Breast epithelium (tissue), 4 donors: ENCODE results near the gene MAEL. TPM values are rescaled to one million over a fixed set of nuclear protein-coding genes. Genes with fewer than 3 reads are reported as not detected.

Experiments
- DNase-seq, 2 donors: peaks; one replicate each; pipeline ENCODE4 v3.0.0-alpha.2; 2019; ENCODE audit warnings: low spot score in 2 of 2
- H3K27ac ChIP-seq, 2 donors: fragments of 200-600 bp; sonication (generic) in 1 of 2; one replicate each; pipeline ENCODE4 v1.5.1; 2016 to 2019; ENCODE audit warnings: mild to moderate bottlenecking in 1 of 2
- H3K27me3 ChIP-seq, 2 donors: fragments of 200-600 bp; sonication (generic) in 1 of 2; one replicate each; pipeline versions ENCODE4 v1.5.1 to v1.6.0; 2017 to 2019; ENCODE audit warnings: control low read depth in 1 of 2, mild to moderate bottlenecking in 1 of 2
- H3K36me3 ChIP-seq: fragments of 200-600 bp; one replicate; pipeline ENCODE4 v1.5.1; 2019
- H3K4me1 ChIP-seq, 2 donors: fragments of 200-600 bp; sonication (generic); one replicate each; pipeline ENCODE4 v1.5.1; 2016 to 2019; ENCODE audit warnings: control low read depth in 1 of 2
- H3K4me3 ChIP-seq, 3 donors: fragments of 200-600 bp; sonication (generic); 1 replicate in 2 of 3; 2 replicates in 1 of 3; pipeline ENCODE4 v1.5.1; 2016 to 2019; ENCODE audit warnings: mild to moderate bottlenecking in 3 of 3, moderate library complexity in 2 of 3
- H3K9me3 ChIP-seq, 2 donors: fragments of 200-600 bp; sonication (generic) in 1 of 2; one replicate each; pipeline ENCODE4 v1.5.1; 2016 to 2019; ENCODE audit warnings: control low read depth in 1 of 2
- POLR2A ChIP-seq: fragments of 450-650 bp; IDR thresholded peaks from one replicate; pipeline ENCODE4 v1.6.1; 2016; ENCODE audit warnings: antibody characterized with exemption, mild to moderate bottlenecking, moderate library complexity
- POLR2AphosphoS5 ChIP-seq, 3 donors: sonication (generic); formaldehyde crosslinking; IDR thresholded peaks; one replicate each; pipeline ENCODE4 v1.6.1; 2017; ENCODE audit warnings: antibody characterized with exemption in 3 of 3
- intact Hi-C: fragments of 100-400 bp; cut with DNase I; formaldehyde crosslinking; loops from one replicate; pipeline ENCODE4 v1.15.1; 2023; ENCODE audit warnings: low total_unique reads
- total RNA-seq, 3 donors: library from RNA; depleted of rRNA; stranded (reverse); fragments of >200 nt; gene quantifications; one replicate each; pipeline ENCODE4 v1.1.0, GENCODE V29; 2016
- TF ChIP-seq, protein P1 (sequence below), 3 donors: fragments of 450-650 bp; IDR thresholded peaks; one replicate each; pipeline ENCODE4 v1.5.1; 2016 to 2017; ENCODE audit warnings: antibody characterized with exemption in 3 of 3, mild to moderate bottlenecking in 3 of 3, moderate library complexity in 3 of 3

Gene MAEL
- total RNA-seq, 3 donors from 2014 or later, result 0.15 TPM; not detected in 2

DNA sequence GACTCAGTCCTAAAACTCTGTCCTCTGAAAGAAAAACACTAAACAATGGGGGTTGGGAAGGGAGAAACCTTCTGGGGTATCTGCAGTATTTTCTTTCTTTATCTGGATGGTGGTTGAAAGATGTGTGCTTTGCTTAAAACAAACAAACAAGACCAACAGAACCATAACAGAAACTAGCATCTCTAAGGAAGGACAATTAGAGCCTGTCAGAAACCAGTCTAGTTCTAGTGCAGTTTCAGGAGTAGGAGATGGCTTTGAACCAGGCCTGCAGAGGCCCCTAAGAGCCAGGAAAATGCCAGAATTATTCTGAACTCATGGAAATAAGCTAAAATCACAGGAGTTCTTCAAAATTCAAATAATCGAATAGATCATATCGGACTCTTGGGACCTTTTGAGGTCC lies 32.2 kb upstream of the MAEL start:
- DNase-seq, result no peak

DNA sequence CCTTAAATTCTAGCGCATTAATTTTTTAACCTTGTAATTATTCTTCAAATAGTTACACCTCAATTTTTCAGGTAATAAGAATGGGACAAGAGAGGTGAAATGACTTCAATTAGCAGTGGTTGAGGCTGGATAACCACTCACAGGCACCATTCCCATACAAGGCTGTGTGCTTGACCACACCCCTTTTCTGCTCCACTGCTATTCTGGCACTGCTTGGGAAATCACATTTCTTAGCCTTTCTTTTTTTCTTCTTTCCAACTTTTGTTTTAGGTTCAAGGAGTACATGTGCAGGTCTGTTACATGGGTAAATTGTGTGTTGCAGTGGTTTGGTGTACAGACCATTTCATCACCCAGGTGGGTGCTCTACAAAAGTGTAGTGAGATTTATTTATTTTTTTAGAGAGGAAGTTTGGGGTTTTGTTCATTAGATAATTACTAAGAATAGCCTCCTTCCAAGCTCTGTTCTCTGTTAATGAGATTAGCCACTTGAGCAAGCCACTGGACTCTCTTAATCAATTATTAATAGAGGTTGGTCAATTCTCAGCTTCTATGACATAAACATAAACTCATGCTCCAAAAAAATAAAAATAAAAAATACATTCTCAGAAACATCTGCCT lies 28.1 kb upstream of the MAEL start:
- Histone ChIP-seq H3K36me3 (no peaks in the 10 kb centered on the region), H3K27me3 (no peaks in the 10 kb centered on the region), H3K4me1 (no peaks in the 10 kb centered on the region), H3K27ac (no peak overlapping the region), H3K4me3 (no peak overlapping the region), H3K9me3 (no peaks in the 10 kb centered on the region)
- intact Hi-C loops, result no loop called here
- DNase-seq, result no peak
- TF ChIP-seq, protein P1, sequence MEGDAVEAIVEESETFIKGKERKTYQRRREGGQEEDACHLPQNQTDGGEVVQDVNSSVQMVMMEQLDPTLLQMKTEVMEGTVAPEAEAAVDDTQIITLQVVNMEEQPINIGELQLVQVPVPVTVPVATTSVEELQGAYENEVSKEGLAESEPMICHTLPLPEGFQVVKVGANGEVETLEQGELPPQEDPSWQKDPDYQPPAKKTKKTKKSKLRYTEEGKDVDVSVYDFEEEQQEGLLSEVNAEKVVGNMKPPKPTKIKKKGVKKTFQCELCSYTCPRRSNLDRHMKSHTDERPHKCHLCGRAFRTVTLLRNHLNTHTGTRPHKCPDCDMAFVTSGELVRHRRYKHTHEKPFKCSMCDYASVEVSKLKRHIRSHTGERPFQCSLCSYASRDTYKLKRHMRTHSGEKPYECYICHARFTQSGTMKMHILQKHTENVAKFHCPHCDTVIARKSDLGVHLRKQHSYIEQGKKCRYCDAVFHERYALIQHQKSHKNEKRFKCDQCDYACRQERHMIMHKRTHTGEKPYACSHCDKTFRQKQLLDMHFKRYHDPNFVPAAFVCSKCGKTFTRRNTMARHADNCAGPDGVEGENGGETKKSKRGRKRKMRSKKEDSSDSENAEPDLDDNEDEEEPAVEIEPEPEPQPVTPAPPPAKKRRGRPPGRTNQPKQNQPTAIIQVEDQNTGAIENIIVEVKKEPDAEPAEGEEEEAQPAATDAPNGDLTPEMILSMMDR (IDR thresholded peaks at IDR 0.05), result no peak
- TF ChIP-seq POLR2AphosphoS5 (IDR thresholded peaks at IDR 0.05), result no peak

More for the DNA sequence above, 32.2 kb upstream of the MAEL start:
- H3K27ac ChIP-seq, result no peak overlapping the region
- no peaks in the 10 kb centered on the region for H3K27me3 ChIP-seq
- H3K4me3 ChIP-seq, result no peak overlapping the region
- no peaks in the 10 kb centered on the region for H3K9me3 ChIP-seq
- TF ChIP-seq POLR2A (no peak), POLR2AphosphoS5 (IDR thresholded peaks at IDR 0.05) (no peak)
- TF ChIP-seq, protein P1 (IDR thresholded peaks at IDR 0.05), result no peak
- H3K4me1 ChIP-seq, result no peaks in the 10 kb centered on the region
- no peaks in the 10 kb centered on the region for H3K36me3 ChIP-seq
- intact Hi-C loops, result no loop called here

DNA sequence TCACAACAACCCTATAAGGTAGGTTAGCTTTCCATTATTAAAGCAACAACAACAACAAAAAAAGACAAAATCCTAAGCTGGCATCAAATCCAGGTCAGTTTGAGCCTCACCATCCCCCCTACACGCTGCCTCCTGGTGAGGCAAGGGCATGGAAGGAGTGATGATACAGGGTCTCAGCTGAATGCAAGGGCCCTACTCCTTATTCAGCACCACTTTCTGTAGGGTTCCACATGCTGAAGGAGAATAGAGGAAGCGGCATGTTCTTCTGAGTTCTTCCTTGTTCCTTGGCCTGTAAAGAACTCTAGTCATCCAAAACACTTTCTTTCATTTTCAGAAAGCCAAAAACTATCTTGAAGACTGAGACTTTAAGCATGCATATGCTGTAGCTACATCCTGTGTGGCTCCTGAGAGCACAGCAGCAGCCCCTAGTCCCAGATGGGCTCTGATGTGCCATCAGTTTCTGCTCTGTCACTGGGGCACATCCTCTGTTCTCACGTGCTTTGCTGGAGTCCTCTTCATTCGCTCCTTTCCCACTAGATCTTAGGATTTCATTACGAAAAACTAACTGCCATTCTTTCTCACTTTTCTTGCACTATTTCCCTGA lies 19.9 kb upstream of the MAEL start:
- H3K27me3 ChIP-seq, result peaks cover 0 to 19% of the 10 kb centered on the region in 2 donors
- H3K4me3 ChIP-seq, result no peak overlapping the region
- TF ChIP-seq POLR2A, result no peak
- DNase-seq, result no peak
- H3K36me3 ChIP-seq, result no peaks in the 10 kb centered on the region
- H3K9me3 ChIP-seq, result no peaks in the 10 kb centered on the region
- intact Hi-C loops, result loop anchor here (5.0 kb wide), 1 partner anchor 37 kb away; no protein-coding TSS in a partner anchor
- no peaks in the 10 kb centered on the region for H3K4me1 ChIP-seq
- H3K27ac ChIP-seq, result no peak overlapping the region

DNA sequence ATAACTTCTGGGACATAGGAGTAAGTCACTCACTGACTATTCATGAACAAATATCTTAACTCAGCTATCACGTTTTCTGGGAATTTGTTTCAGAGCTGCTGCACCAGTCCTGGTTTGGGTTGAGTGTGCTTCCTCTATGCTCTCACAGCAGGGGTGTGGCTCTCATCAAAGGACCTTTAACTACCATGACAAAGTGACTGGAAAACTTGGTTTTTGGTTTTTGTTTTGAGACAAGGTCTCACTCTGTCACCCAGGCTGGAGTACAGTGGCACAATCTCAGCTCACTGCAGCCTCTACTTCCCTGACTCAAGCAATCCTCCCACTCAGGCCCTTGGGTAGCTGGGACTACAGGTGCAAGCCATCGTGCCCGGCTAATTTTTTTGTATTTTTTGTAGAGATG lies 17.8 kb upstream of the MAEL start:
- H3K27me3 ChIP-seq, result peaks cover 0 to 19% of the 10 kb centered on the region in 2 donors
- DNase-seq, result no peak
- H3K4me1 ChIP-seq, result no peaks in the 10 kb centered on the region
- H3K27ac ChIP-seq, result no peak overlapping the region
- no peaks in the 10 kb centered on the region for H3K36me3 ChIP-seq
- intact Hi-C loops, result no loop called here
- H3K4me3 ChIP-seq, result no peak overlapping the region
- no peaks in the 10 kb centered on the region for H3K9me3 ChIP-seq
- TF ChIP-seq POLR2AphosphoS5 (IDR thresholded peaks at IDR 0.05) (no peak), POLR2A (no peak)
- TF ChIP-seq, protein P1 (IDR thresholded peaks at IDR 0.05), result no peak

DNA sequence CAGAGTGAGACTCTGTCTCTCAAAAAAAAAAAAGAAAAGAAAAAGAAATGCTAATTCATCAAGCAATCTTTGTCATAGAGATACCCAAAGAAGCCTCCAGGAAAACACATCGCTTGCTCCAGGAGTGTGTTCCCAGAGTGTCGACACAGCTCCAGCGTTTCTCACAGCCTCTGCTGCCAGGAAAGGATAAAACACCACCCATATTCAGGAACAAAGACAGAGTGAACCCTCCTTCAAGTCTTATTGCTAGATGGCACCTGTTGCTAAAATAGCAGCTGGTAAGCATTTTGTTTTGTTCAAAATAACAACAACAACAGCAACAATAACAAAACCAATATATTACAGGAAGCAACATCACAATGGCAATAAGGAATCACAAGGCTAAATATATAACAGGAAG lies 16.9 kb upstream of the MAEL start:
- no peaks in the 10 kb centered on the region for H3K9me3 ChIP-seq
- intact Hi-C loops, result no loop called here
- H3K36me3 ChIP-seq, result no peaks in the 10 kb centered on the region
- TF ChIP-seq, protein P1 (IDR thresholded peaks at IDR 0.05), result no peak
- TF ChIP-seq POLR2AphosphoS5 (IDR thresholded peaks at IDR 0.05) (no peak), POLR2A (no peak)
- peaks cover 0 to 19% of the 10 kb centered on the region in 2 donors for H3K27me3 ChIP-seq
- H3K4me1 ChIP-seq, result no peaks in the 10 kb centered on the region
- no peak overlapping the region for H3K27ac ChIP-seq
- no peak overlapping the region for H3K4me3 ChIP-seq
- no peak for DNase-seq
